K562 (cell line): Measurements from ENCODE around the gene HNF1B. TPM values are rescaled to one million over a fixed set of nuclear protein-coding genes. Genes with fewer than 3 reads are reported as not detected.

ENCODE experiments used
- ATAC-seq: fragments of 200-7000 bp; cut with Tn5 transposase; 3 replicates; pipeline ENCODE4 v1.9.1; 2020; ENCODE audit warnings: moderate library complexity
- BruUV-seq: library from RNA; stranded (reverse); fragments of 400-500 nt; replicated peaks from 2 replicates; lab custom pipeline; 2021; lab: Mats Ljungman, UMichigan
- CTCF ChIA-PET: fragments of 300-600 bp; formaldehyde crosslinking; extraction: SDS; loops from one replicate; lab custom pipeline; 2021; ENCODE audit warnings: low intra/inter-chr PET ratio; lab: Yijun Ruan, JAX
- POLR2A ChIA-PET: fragments of 300-600, 350-650 bp; sonication (Branson Sonifier 250); formaldehyde crosslinking; extraction: SDS; loops from one replicate; lab custom pipeline; 2021; ENCODE audit warnings: antibody characterized with exemption, inconsistent platforms; lab: Yijun Ruan, JAX
- DNase-seq, 4 experiments: peaks; one replicate each; pipeline versions ENCODE4 v3.0.0 to v3.0.0-alpha.2; 2011 to 2018; ENCODE audit warnings: low spot score in 3 of 4, mixed read lengths in 3 of 4; ENCODE audit errors: extremely low read depth in 1 of 4
- FAIRE-seq: peaks from 2 replicates; lab custom pipeline; 2011; peaks lifted over from hg19 to GRCh38; lab: Jason Lieb, UNC
- H2AFZ ChIP-seq: 2 replicates; pipeline ENCODE4 v1.6.0; 2011; ENCODE audit warnings: low read depth, low read length, control low read depth, inconsistent platforms
- H3K27ac ChIP-seq: fragments of 200-600 bp; 3 replicates; pipeline ENCODE4 v1.8.0; 2011; ENCODE audit warnings: low read depth, mild to moderate bottlenecking, control low read depth, inconsistent platforms, low read length, moderate library complexity, mixed read lengths; ENCODE audit errors: extremely low read depth
- H3K27me3 ChIP-seq, 2 experiments: fragments of 300-600 bp in 1 of 2; 2 replicates in 1 of 2; 3 replicates in 1 of 2; pipeline versions ENCODE4 v1.6.0 to v1.8.0; 2011; ENCODE audit warnings: inconsistent platforms in 2 of 2, low read length in 2 of 2, mild to moderate bottlenecking in 1 of 2, mixed read lengths in 1 of 2, moderate library complexity in 1 of 2; ENCODE audit not compliant: control insufficient read depth in 2 of 2, insufficient read depth in 2 of 2
- H3K36me3 ChIP-seq: fragments of 300-600 bp; 3 replicates; pipeline ENCODE4 v1.8.0; 2011; ENCODE audit warnings: mild to moderate bottlenecking, low read length, inconsistent platforms; ENCODE audit not compliant: control insufficient read depth, insufficient read depth
- H3K4me1 ChIP-seq, 2 experiments: fragments of 200-600 bp in 1 of 2; replicated peaks in 1 of 2; 2 replicates in 1 of 2; 3 replicates in 1 of 2; pipeline versions ENCODE4 v1.5.1 to v1.8.0; 2011; ENCODE audit warnings: inconsistent platforms in 2 of 2, low read length in 2 of 2, mild to moderate bottlenecking in 1 of 2, mixed read lengths in 1 of 2, moderate library complexity in 1 of 2; ENCODE audit not compliant: control insufficient read depth in 2 of 2, insufficient read depth in 2 of 2
- H3K4me2 ChIP-seq: 2 replicates; pipeline ENCODE4 v1.6.1; 2011; ENCODE audit warnings: low read length, control low read depth, inconsistent platforms, mixed read lengths; ENCODE audit not compliant: insufficient read depth
- H3K4me3 ChIP-seq: fragments of 200-600 bp; sonication (generic), shearing (Covaris generic); 2 replicates; pipeline ENCODE4 v1.5.1; 2016; ENCODE audit warnings: control low read depth, inconsistent platforms
- H3K79me2 ChIP-seq: fragments of 200-600 bp; 3 replicates; pipeline ENCODE4 v1.8.0; 2011; ENCODE audit warnings: low read length, inconsistent platforms; ENCODE audit not compliant: control insufficient read depth, insufficient read depth
- H3K9ac ChIP-seq, 2 experiments: 2 replicates each; pipeline versions ENCODE4 v1.6.0 to v1.6.1; 2011; ENCODE audit warnings: low read depth in 2 of 2, low read length in 2 of 2, control low read depth in 1 of 2, inconsistent platforms in 1 of 2, mild to moderate bottlenecking in 1 of 2, mixed read lengths in 1 of 2; ENCODE audit not compliant: insufficient read depth in 1 of 2
- H3K9me1 ChIP-seq: one replicate; pipeline ENCODE4 v1.6.0; 2011; ENCODE audit warnings: inconsistent platforms, mild to moderate bottlenecking, low read length, moderate library complexity; ENCODE audit not compliant: control insufficient read depth, insufficient read depth
- H3K9me3 ChIP-seq: replicated peaks from 2 replicates; pipeline ENCODE4 v1.5.1; 2011; ENCODE audit warnings: low read depth, low read length, inconsistent platforms; ENCODE audit not compliant: control insufficient read depth, insufficient read depth
- H4K20me1 ChIP-seq: replicated peaks from 2 replicates; pipeline ENCODE4 v1.6.1; 2011; ENCODE audit warnings: low read length, inconsistent platforms, mixed read lengths; ENCODE audit not compliant: control insufficient read depth, insufficient read depth
- JUNB ChIP-seq: fragments of 450-650 bp; formaldehyde crosslinking; conservative IDR thresholded peaks from 2 replicates; pipeline ENCODE4 v1.4.0; 2020; ENCODE audit warnings: mild to moderate bottlenecking
- MED1 ChIP-seq: sonication (generic); formaldehyde crosslinking; IDR thresholded peaks from 2 replicates; pipeline ENCODE4 v1.8.1; 2023; ENCODE audit warnings: missing genetic modification reagents, borderline replicate concordance
- MTA1 ChIP-seq: fragments of 450-650 bp; IDR thresholded peaks from 2 replicates; pipeline ENCODE4 v1.6.1; 2017; ENCODE audit warnings: borderline replicate concordance
- NFYB ChIP-seq: IDR thresholded peaks from 2 replicates; pipeline ENCODE4 v1.6.1; 2011; ENCODE audit warnings: mild to moderate bottlenecking, moderate library complexity; ENCODE audit not compliant: insufficient read length; ENCODE audit errors: extremely low read depth
- SP1 ChIP-seq: sonication (generic); formaldehyde crosslinking; IDR thresholded peaks from 2 replicates; pipeline ENCODE4 v1.8.1; 2022; ENCODE audit warnings: mild to moderate bottlenecking, missing genetic modification reagents
- ZFPM2 ChIP-seq: fragments of 250-450 bp; sonication (Bioruptor Pico); IDR thresholded peaks from 2 replicates; pipeline ENCODE4 v1.5.1; 2022; ENCODE audit warnings: mild to moderate bottlenecking
- WGBS: fragments of 100-300 bp; shearing (Covaris generic); methylation state at CpG from one replicate; pipeline ENCODE4 v1.1.6; 2016; ENCODE audit warnings: low coverage, mixed read lengths; ENCODE audit not compliant: insufficient coverage; ENCODE audit errors: missing lambda C conversion rate; 5-methylcytosine and 5-hydroxymethylcytosine counted together
- in situ Hi-C: fragments of 300-500 bp; cut with MboI; formaldehyde crosslinking; loops from 4 replicates; pipeline ENCODE4 v1.15.0; 2018; ENCODE audit warnings: inconsistent platforms, mixed read lengths
- intact Hi-C: fragments of 100-400 bp; cut with micrococcal nuclease; formaldehyde crosslinking; loops from 2 replicates; pipeline ENCODE4 v1.14.2; 2022
- polyA plus RNA-seq, 8 experiments: library from polyadenylated mRNA; depleted of rRNA in 4 of 8; stranded (reverse) in 5 of 8; unstranded in 3 of 8; fragments of >200 nt; fragmentation: Nextera tagmentation in 2 of 8; fragmentation: Illumina TruSeq in 1 of 8; extraction: Ambion mirVana in 2 of 8; extraction: Trizol in 1 of 8; gene quantifications; 2 replicates each; pipeline versions ENCODE4 v1.2.1 to v1.2.3, GENCODE V29; 2011 to 2014; ENCODE audit warnings: inconsistent platforms in 1 of 8, missing spikeins in 1 of 8
- total RNA-seq, 7 experiments: library from RNA; depleted of rRNA in 6 of 7; stranded (reverse); fragments of >200 nt in 6 of 7; fragmentation: Illumina TruSeq in 2 of 7; extraction: Trizol in 2 of 7; gene quantifications; 2 replicates each; pipeline versions ENCODE4 v1.2.1 to v1.2.3, GENCODE V29; 2011 to 2021; ENCODE audit warnings: low replicate concordance in 1 of 7
- TF ChIP-seq, protein P1 (sequence below): fragments of 450-650 bp; formaldehyde crosslinking; IDR thresholded peaks from 2 replicates; pipeline ENCODE4 v1.4.0; 2022; ENCODE audit warnings: missing genetic modification characterization
- TF ChIP-seq, protein P2 (sequence below): fragments of 250-450 bp; sonication (Bioruptor Pico); IDR thresholded peaks from 2 replicates; pipeline ENCODE4 v1.5.0; 2021

Gene HNF1B
- total and polyA plus RNA-seq, 9 of the 15 experiments (the other 6 are each of a cell fraction or from before 2014, with no cell fraction given): not detected

DNA sequence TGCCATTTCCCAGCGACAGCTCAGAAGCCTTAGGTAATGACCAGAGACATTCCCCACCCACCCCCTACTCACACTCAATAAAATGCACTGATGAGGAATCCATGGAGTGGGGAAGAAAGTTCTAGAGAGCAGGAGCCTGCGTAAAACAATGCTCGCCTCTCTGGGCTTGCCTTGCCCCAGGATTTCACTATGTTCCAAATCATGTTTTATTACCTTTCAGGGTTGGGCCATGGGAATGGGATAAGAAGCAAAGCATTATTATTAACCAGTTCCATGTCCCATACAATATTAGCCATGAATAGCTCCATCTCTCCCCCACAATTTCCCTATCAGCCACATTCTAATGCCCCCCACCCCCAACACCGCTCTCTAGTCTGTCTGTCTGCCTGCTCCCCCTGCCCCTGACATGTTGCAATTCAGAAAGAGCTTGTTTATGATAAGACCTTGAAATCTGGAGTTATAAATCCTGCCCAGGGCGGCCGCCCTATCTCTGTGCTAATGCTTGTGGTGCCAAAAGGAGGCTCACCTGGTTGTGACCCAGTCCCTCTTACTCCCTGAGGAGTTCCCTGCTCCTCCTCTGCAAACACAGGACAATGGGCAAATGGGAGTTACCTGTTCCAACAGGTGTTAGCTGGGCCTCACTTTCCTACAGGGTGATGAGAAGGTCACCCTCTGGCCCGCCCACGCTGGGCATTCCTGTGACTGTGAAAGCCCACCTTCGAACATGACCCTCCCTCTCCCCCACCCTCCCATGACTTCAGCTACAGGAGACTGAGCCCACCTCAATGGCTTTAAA is 73.6 kb downstream of the HNF1B start:
- in situ Hi-C loops: no loop called here

More for the DNA sequence above, 73.6 kb downstream of the HNF1B start:
- TF ChIP-seq MTA1: no peak
- no peak for TF ChIP-seq MED1
- TF ChIP-seq, protein P1, sequence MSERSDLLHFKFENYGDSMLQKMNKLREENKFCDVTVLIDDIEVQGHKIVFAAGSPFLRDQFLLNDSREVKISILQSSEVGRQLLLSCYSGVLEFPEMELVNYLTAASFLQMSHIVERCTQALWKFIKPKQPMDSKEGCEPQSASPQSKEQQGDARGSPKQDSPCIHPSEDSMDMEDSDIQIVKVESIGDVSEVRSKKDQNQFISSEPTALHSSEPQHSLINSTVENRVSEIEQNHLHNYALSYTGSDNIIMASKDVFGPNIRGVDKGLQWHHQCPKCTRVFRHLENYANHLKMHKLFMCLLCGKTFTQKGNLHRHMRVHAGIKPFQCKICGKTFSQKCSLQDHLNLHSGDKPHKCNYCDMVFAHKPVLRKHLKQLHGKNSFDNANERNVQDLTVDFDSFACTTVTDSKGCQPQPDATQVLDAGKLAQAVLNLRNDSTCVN: no peak
- no peak for TF ChIP-seq SP1 (CRISPR knock-in tag)
- TF ChIP-seq, protein P2, sequence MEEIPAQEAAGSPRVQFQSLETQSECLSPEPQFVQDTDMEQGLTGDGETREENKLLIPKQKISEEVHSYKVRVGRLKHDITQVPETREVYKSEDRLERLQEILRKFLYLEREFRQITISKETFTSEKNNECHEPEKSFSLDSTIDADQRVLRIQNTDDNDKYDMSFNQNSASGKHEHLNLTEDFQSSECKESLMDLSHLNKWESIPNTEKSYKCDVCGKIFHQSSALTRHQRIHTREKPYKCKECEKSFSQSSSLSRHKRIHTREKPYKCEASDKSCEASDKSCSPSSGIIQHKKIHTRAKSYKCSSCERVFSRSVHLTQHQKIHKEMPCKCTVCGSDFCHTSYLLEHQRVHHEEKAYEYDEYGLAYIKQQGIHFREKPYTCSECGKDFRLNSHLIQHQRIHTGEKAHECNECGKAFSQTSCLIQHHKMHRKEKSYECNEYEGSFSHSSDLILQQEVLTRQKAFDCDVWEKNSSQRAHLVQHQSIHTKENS: no peak
- no peak for TF ChIP-seq ZFPM2 (CRISPR knock-in tag)
- TF ChIP-seq NFYB: no peak
- no peak for TF ChIP-seq JUNB (CRISPR knock-in tag)
- TF ChIP-seq, all 486 proteins: peak for 0
- Histone ChIP-seq H3K27me3 (peaks cover 34 to 40% of the 10 kb centered on the region in 2 experiments), H3K79me2 (no peaks in the 10 kb centered on the region), H3K9me3 (no peaks in the 10 kb centered on the region), H2AFZ (no peak overlapping the region), H3K4me3 (no peak overlapping the region), H3K4me1 (no peaks in the 10 kb centered on the region), H4K20me1 (no peaks in the 10 kb centered on the region), H3K27ac (no peak overlapping the region), H3K4me2 (no peak overlapping the region), H3K9ac (no peak overlapping the region), H3K36me3 (no peaks in the 10 kb centered on the region), H3K9me1 (no peaks in the 10 kb centered on the region)
- POLR2A ChIA-PET: no interaction called here
- 3% methylated on average over 9 of the region's 9 CpGs for WGBS
- no peak for DNase-seq
- intact Hi-C loops: no loop called here
- no TSS peak for BruUV-seq
- ATAC-seq: no peak
- no peak for FAIRE-seq
- CTCF ChIA-PET: no interaction called here
